ENCODE measurements around the gene RNF157.
"Not testable (repeated sequence)": the region's sequence is repeated elsewhere in the genome, so short reads cannot be mapped to it uniquely, and the experiment has no call there.

RNF157 gene

DNA sequence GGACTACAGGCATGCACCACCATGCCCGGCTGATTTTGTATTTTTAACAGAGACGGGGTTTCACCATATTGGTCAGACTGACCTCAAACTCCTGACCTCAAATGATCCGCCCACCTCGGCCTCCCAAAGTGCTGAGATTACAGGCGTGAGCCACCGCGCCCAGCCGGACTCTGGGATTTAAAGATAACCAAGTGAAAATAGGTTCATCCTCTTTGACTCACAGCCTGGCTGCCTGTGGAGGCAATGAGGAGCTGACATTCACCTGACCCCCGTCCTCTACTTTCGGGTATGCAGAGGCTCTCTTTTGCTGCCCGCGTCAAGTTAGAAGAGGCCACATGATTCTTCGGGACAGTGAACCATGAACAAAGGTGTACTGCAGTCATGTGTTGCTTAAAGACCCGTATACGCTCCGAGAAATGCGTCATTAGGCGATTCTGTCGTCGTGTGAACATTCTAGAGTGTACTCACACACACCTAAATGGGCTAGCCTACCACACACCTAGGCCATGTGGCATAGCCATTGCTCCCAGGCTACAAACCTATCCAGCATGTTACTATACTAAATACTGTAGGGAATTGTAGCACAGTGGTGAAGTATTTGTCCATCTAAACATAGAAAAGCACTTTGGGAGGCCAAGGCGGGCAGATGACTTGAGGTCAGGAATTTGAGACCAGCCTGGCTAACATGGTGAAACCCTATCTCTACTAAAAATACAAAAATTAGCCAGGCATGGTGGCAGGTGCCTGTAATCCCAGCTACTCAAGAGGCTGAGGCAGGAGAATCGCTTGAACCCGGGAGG lies 12.9 kb upstream of the RNF157 start:
- DNase-seq = not testable (repeated sequence)

DNA sequence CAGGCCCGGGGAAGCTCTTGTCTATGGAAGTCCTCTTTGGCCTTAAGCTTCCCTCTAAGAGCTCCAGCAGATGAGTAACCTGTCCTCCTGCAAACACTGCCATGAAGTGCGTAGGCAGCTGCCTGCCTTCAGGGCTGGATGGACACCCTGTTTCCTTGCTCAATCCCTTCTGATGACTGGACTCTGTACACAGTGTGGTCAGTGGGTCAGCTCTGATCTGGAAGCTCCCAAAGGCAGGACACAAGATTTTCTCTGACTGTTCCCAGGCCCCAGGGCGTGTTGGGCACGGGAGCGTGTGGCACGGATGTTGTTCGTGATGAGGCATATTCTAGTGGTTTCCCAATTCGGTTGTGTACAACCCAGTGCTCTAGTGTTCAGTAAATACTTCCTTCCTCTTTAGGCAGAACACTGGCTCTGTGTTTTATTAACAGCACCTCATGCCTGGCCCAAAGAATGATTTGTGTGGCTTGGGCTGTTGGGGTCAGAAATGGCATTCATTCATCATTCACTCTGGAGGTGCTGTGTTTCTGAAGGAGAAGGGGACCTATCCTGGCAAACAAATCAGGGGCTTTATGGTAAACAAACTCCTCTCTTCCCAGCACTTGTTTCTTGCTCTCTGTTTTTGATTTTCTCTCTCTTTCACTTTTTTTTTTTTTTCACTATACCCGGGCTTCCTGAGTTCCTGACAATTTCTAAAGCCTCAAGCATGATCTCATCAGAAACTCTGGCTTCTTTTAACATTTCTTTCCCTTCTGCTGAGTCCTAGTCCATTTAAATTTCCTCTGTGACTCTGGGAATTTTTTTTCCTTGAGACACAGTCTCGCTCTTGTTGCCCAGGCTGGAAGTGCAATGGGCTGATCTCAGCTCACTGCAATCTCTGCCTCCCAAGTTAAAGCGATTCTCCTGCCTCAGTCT lies 12.0 kb upstream of the RNF157 start:
- DNase-seq = no peak

DNA sequence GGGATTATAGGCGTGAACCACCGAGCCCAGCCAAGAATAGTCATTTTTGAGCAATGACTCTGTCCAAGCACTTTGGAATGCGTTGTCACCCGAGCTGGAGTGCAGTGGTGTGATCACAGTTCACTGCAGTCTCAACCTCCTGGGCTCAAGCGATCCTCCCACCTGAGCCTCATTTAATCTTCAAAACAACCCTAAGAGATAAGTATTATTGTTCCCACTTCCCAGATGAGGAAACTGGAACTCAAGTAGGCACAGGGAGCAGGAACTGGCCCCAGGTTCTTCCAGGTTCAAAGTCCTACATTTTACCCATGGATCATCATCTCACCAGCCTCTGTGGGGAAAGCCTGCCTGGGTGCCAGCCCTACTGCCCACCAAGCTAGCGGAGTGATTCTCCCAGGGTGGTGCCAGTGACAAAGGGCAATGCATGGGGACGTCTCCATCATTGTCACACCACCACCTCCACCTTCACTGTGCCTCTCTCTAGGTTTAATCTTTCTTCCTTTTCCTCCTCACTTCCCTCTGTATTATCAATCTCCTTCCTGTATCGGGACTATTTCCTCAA lies 11.3 kb upstream of the RNF157 start:
- no peak for DNase-seq

DNA sequence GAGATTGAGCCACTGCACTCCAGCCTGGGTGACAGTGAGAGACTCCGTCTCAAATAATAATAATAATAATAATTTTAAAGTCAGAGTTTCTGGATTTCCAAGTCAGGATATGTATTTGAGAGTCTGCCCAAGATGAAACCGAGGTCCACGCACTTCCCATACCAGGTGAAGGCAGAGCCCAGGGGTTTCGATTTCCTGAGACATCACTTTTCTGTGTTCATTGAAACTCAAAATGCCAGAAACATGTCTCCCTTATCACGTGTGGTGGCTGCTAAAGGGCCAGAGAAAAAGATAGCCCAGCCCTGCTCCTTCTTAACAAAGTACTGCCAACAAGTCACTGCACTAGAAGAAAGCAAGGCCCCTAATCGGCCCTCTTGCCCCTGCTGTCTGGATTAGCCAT lies 9.8 kb upstream of the RNF157 start:
- DNase-seq = no peak

DNA sequence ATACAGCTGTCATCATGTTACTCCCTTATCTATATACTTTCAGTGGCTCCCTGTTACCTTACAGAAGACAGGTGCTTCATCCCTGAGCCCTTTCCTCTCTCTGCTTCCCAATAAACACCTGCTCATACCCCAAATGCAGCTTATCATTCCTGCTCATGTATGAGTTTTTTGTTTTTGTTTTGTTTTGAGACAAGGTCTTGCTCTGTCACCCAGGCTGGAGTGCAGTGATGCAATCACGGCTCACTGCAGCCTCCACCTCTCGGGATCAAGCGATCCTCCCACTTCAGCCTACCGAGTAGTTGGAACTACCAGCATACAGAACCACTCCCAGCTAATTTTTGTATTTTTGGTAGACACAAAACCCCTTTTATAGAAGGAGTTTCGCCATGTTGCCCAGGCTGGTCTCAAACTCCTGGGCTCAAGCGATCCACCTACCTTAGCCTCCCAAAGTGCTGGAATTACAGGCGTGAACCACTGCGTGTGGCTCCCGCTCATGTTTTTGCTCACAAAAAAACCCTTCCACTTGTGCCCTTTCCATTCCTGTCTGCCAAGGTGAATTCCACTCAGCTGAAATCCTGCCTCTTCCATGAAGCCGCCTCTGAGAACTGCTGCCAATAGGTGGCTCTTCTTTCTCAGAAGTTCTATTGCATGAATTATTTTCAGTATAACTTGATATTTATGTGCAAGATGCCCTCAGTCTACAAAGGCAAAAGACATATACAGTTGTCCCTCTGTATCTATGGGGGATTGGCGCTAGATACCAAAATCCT lies 7.9 kb upstream of the RNF157 start:
- DNase-seq = no peak

DNA sequence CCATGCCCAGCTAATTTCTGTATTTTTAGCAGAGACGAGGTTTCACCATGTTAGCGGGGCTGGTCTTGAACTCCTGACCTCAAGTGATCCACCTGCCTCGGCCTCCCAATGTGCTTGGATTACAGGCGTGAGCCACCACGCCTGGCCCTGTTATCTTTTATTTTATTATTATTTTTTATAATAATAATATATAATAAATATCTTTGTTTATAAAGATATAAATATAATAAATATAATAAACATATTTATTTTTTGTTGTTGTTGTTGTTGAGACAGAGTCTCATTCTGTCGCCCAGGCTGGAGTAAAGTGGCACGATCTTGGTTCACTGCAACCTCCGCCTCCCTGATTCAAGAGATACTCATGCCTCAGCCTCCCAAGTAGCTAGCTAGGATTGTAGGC lies 7.0 kb upstream of the RNF157 start:
- DNase-seq = no peak

DNA sequence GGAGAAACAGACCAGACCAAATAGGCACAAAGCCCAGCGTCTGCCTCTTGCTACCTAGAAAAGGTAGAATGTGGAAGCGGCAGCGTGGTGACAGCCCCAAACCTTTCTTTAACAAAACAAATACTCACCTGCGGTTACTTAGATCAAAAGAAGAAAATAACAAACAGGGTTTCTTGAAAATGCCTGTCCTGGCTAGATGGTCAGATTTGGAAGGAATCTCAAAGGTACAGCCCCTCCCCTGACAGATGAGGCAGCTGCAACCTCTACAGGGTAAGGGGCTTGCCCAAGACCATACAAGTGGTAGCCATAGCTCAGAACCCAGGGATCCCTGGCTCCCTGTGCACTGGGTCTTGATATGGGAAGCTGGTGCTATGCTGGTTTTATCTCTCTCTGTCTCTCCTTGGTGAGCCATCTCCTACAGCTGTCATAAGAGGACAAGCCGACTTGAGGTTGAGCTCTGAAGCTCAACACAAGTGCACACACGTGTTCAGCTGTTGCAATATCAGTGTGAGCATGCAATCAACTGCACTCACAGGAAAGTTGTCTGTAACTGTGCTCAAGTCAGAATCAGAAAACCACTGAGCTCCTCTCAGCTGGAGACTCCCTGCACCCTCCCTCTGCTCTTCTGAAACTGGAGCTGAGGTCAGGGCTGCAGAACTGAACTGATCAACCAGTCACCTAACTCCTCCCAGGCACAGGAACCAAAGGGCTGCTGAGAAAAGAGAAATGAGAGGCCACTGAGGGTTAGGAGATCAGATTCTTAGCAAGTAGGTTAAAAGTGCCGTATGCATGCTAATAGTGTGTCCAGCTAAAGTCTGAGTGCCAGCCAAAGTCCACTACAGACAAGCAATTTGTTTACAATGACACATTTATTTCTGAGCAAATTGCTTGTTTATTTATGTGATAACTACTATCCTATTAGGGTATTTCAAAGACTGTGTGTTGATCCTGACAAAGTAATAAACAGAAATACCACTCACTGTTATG lies 6.1 kb upstream of the RNF157 start:
- DNase-seq = no peak

DNA sequence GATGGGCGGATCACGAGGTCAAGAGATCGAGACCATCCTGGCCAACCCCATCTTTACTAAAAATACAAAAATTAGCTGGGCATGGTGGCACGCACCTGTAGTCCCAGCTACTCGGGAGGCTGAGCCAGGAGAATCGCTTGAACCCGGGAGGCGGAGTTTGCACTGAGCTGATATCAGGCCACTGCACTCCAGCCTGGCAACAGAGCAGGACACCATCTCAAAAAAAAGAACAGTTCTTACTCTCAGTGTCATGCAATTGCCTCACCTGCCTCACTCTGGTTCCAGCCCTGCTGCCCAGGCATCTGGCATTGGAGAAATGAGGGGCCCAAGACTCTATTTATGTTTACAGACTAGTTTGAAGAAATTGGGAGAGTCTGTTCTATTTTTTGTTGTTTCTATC lies 4.4 kb upstream of the RNF157 start:
- not testable (repeated sequence) for DNase-seq

DNA sequence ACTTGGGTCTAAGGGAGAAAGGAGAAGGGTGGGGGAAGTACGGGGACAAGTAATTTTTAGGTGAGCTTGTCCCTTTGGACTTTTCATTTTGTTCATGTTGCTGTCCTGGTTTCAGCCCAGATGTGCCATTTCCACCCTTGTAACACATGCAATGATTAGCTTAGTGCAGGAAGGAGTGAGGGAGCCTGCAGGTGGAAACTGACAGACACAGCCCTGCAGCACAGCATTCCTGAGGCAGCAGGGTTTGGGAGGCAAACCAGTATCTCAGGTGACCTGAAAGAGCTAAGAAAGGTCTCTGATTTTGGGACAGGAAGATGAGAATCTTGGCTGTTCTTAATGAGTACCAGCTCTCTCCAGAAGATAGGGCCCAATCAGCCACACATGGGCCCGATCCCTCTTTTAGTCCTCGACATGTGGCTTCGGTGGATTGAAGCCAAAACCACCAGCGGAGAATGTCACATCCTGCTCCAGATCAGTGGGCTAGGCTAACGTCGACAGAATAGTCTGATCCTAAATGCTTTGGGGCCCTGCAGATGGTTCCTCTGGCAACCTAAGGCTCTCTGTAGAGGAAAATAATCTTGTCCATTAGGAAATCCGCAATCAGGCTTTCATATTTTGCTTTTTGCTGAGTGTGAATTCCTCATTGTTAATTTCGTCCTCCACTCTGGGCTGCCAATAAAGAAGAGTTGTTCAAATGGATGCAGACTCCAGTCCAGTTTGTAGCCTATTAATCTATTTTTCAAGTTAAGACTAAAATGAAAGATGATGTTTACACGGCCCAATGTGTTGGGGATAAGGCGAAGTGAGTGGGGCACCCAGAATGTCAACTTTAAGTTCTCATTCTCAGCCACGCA lies 3.8 kb upstream of the RNF157 start:
- no peak for DNase-seq

DNA sequence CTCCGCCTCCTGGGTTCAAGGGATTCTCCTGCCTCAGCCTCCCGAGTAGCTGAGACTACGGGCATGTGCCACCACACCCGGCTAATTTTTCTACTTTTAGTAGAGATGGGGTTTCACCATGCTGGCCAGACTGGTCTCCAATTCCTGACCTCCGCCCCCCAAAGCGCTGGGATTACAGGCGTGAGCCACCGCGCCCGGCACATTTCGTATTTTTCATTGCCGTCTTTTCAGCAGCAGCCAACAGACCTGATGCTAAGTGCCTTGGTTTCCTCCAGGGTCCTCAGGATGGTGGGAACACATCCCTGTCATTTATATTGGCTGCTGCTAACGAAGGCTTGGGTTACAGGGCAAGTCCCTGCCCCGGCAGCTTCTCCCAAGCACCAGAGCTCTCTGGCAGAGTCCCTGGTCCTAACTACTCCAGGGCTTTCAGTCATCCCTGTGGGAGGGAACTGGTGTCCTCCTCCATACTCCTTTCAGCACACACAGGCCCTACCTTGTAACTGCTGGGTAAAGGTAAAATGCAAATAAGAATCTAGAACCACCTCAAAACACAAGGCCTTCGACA lies 1.5 kb upstream of the RNF157 start:
- DNase-seq = no peak

DNA sequence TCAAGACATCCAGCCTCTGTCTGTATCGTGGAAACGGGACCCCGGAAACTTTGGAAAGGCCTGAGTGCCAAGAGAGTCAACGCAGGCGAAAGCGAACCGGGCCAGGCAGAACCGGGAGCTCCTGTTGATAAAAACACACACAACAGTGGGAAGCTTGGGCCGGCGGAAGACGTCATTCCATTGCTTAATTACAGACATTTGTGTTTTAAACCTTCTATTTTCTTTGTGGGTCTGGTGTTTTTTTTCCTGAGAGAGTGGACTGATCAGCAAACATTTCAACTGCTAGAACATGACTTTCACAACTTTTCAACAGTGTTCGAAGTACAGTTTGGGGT lies 878 bp upstream of the RNF157 start:
- no peak for DNase-seq

DNA sequence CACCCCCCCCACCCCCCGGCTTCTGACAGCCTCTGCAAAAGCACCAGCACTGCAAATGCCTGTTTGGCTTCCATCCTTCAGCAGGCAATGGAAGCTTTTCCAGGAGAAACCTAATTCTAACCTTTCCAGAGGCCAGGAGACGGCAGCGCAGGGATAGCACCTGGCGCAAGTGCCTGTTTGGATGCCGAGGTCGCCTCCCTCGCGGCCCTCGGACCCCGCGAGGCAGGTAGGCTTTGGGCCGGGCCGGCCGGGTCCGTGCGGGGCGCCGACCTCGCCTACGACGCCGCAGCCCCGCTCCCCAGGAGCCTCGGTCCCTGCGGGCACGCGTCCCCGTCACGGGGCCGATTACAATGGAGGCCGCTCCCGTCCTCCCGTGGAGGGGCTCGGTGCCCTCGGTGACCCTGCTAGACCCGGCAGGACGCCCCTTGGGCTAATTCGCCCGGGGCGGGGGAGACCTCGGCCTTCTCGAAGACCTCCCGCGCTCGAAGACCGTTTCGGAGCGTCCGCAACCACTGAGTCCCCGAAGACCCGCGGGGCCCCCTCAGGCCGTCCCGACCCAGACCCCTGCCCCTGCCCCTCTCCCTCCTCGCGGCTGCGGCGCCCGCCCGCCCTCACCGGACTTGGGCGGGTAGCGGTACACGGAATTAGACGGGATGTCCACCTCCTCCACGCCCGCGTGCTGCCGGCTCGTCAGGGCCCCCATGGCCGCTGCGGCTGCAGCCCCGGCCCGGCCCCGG lies 587 bp downstream of the RNF157 start:
- DNase-seq = no peak

DNA sequence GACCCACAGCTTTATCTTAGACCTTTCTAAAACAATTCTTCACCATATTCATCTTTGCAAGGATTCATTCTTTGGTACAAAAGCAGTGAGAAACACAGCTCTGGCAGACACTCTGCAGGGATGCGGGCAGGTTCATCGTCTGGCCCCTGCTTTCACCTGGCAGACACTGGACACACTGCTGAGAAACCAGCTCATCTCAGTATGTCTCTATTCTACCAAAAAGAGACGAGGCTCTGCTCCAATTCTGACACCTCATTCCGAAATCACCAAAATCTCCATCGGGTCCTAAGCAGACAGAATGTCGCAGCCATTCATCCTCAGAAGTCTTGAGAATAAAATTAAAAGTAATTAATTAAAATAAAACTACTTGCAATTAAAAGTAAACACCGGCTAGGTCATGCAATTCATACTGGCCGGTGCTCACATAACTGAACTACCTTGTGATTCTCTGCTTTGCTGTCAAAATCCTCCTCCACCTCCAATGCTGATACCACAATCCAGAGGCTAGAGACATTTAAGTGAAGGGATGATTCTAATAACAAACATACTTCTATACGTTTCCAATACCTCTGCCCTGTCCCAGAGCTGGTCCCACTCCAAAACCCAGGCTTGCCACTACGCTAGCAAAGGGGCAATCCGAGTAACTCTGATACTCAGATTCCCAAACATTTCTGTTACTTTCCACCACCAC lies 1.3 kb downstream of the RNF157 start:
- DNase-seq = no peak

DNA sequence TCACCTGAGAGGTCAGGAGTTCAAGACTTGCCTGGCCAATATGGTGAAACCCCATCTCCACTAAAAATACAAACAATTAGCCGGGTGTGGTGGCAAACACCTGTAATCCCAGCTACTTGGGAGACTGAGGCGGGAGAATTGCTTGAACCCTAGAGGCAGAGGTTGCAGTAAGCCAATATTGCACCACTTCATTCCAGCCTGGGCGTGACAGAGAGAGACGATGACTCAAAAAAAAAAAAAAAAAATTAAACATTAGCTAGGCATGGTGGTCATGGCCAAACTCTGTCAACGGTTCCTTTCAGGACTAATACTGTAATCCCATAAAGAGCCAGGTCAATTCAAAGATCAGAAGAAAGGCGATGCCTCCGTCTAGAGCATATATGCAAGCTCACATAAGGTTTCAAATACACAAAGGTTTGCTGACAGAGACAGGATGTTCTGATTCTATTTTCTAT lies 2.4 kb downstream of the RNF157 start:
- DNase-seq = no peak

DNA sequence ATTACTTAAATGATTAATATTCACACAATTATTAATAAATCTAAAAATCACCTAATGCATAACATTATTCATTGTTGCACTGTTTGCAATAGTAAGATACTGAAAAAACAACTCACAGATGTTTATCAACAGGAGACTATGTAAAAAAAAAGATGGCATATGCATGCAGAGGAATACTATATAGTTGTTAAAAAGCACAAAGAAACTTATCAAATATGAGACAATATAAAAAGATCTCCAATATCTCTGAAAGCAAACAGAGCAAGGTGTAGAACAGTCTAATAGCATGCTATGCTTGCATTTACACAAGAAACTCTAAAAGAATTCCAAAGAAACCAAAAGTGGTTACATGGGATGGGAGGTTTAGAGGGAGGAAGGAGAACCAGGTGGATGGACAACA lies 3.7 kb downstream of the RNF157 start:
- DNase-seq = no peak

DNA sequence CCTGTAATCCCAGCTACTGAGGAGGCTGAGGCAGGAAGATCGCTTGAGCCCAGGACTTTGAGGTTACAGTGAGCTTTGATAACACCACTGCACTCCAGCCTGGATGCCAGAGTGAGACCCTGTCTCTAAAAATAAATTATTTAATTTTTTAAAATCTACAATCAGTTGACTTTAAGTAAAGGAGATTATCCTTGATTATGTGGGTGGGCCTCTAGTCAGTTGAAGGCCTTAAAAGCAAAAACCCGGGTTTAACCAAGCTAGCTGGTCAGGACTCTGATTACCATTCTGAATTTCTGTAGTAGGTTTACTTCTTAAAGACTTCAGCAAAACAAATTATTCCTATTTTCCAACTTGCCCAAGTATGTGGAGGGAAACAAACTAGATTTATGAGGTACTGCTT lies 4.4 kb downstream of the RNF157 start:
- no peak for DNase-seq

DNA sequence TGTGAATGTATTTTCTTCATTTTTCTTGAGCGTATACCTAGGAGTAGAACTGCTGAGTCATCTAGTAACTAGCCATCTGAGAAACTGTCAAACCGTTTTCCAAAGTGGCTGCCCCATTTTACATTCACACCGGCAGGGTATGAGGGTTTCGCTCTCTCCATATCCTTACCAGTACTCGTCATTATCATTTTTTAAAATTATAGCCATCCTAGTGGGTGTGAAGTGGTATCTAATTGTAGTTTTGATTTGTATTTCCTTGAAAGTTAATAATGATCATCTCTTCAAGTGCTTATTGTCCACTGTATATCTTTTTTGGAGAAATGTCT lies 6.0 kb downstream of the RNF157 start:
- no peak for DNase-seq

DNA sequence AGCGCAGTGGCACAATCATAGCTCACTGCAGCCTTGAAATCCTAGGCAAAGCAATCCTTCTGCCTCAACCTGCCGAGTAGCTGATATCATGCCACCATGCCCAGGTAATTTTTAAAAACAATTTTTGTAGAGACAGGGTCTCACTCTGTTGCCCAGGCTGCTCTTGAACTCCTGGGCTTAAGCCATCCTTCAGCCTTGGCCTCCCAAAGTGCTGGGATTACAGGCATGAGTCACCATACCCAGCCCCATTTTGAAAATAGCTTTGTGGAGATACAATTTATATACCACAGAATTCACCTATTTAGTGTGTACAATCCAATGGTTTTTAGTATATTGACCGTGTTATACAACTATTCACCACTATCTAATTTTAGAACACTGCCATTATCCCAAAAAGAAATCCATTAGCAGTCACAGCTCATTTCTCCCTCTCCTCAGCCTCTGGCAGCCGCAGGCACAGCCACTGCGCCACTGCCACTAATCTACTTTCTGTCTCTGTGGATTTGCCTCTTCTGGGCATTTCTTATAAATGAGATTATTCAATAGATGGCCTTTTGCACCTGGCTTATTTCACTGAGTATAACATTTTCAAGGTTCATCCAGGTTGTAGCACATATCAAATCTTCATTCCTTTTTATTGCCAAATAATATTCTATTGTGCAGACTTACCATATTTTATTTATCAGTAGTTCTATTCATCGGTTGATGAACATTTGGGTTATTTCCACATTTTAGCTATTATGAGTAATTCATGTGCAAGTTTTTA lies 6.5 kb downstream of the RNF157 start:
- DNase-seq = no peak

DNA sequence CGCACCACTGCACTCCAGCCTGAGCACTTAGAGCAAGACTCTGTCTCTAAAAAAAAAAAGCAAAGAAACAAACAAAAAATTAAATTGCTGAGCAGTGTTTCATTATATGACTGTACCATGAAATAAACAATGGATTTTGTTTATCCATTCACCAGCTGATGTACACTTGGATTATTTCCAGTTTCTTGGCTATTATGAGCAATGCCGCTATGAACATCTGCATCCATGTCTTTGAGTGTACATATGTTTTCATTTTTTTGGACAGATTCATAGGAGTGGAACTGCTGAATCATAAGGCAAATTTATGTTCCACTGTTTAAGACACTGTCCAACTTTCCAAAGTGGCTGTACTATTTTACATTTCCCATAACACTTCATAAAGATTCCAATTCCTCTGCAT lies 8.0 kb downstream of the RNF157 start:
- DNase-seq = no peak

Measured in 8988T (cell line).